EL (cell line): Measurements from ENCODE around the gene NFS1.
A peak's percentile ranks its signal among the peaks of the same experiment; 100 is the strongest.
"Not testable (repeated sequence)": the region's sequence is repeated elsewhere in the genome, so short reads cannot be mapped to it uniquely, and the experiment has no call there.

Experiments used
- DNase-seq: peaks from one replicate; pipeline ENCODE4 v3.0.0-alpha.2; 2016

The NFS1 gene

GRCh38 chr20:35729283-35729807, 30.2 kb upstream of the NFS1 start:
- DNase-seq, result no peak

- no peak for DNase-seq
Observed at GRCh38 chr20:35726842-35727711, 27.9 kb upstream of the NFS1 start.

GRCh38 chr20:35724321-35725230, 25.4 kb upstream of the NFS1 start:
- no peak for DNase-seq

- not testable (repeated sequence) for DNase-seq
Observed at GRCh38 chr20:35723652-35724320, 24.6 kb upstream of the NFS1 start.

- DNase-seq, result not testable (repeated sequence)
Observed at GRCh38 chr20:35723275-35723639, 24.1 kb upstream of the NFS1 start.

- no peak for DNase-seq
Observed at GRCh38 chr20:35721621-35722020, 22.5 kb upstream of the NFS1 start.

GRCh38 chr20:35721219-35721618, 22.1 kb upstream of the NFS1 start:
- DNase-seq, result no peak

GRCh38 chr20:35720165-35721123, 21.3 kb upstream of the NFS1 start:
- DNase-seq, result no peak

GRCh38 chr20:35719717-35720116, 20.6 kb upstream of the NFS1 start:
- no peak for DNase-seq

GRCh38 chr20:35718972-35719635, 20.0 kb upstream of the NFS1 start:
- DNase-seq, result no peak

- DNase-seq, result peak; percentile 70
Observed at GRCh38 chr20:35718321-35718720, 19.2 kb upstream of the NFS1 start.

- DNase-seq, result no peak
Observed at GRCh38 chr20:35716330-35716729, 17.2 kb upstream of the NFS1 start.

GRCh38 chr20:35715652-35716051, 16.5 kb upstream of the NFS1 start:
- DNase-seq, result no peak

- DNase-seq, result no peak
Observed at GRCh38 chr20:35714127-35714526, 15.0 kb upstream of the NFS1 start.

- DNase-seq, result not testable (repeated sequence)
Observed at GRCh38 chr20:35713120-35713519, 14.0 kb upstream of the NFS1 start.

GRCh38 chr20:35711588-35712209, 12.5 kb upstream of the NFS1 start:
- no peak for DNase-seq

- no peak for DNase-seq
Observed at GRCh38 chr20:35710884-35711587, 11.9 kb upstream of the NFS1 start.

GRCh38 chr20:35710039-35710438, 10.9 kb upstream of the NFS1 start:
- DNase-seq, result no peak

GRCh38 chr20:35709259-35709658, 10.1 kb upstream of the NFS1 start:
- no peak for DNase-seq

- DNase-seq, result no peak
Observed at GRCh38 chr20:35708502-35708901, 9.3 kb upstream of the NFS1 start.
